Measurements from ENCODE around the gene UNC45B. TPM values are rescaled to one million over a fixed set of nuclear protein-coding genes. Genes with fewer than 3 reads are reported as not detected.
"Not testable (repeated sequence)": the region's sequence is repeated elsewhere in the genome, so short reads cannot be mapped to it uniquely, and the experiment has no call there.

Gene UNC45B
- total RNA-seq, 1 donor from 2014 or later = 0.14 TPM

DNA sequence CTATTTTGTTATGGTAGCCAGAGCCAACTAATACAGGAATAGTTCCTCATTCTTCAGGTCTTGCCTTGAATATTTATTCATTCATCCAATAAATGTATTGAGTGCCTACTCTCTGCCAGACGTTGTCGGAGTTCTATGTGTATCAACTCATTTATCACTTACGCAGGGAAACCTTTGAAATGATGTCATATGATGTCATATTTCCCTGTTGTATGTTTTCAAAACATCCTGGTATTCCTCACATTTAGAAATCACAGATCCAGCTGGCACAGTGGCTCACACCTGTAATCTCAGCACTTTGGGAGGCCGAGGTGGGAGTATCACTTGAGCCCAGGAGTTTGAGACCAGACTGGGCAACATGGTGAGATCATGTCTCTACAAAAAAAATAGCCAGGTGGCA is 2.8 kb upstream of the UNC45B start:
- H3K27ac ChIP-seq = no peak overlapping the region
- intact Hi-C loops (cut with DNase I) = no loop called here
- no peaks in the 10 kb centered on the region for H3K36me3 ChIP-seq
- TF ChIP-seq, protein P1, sequence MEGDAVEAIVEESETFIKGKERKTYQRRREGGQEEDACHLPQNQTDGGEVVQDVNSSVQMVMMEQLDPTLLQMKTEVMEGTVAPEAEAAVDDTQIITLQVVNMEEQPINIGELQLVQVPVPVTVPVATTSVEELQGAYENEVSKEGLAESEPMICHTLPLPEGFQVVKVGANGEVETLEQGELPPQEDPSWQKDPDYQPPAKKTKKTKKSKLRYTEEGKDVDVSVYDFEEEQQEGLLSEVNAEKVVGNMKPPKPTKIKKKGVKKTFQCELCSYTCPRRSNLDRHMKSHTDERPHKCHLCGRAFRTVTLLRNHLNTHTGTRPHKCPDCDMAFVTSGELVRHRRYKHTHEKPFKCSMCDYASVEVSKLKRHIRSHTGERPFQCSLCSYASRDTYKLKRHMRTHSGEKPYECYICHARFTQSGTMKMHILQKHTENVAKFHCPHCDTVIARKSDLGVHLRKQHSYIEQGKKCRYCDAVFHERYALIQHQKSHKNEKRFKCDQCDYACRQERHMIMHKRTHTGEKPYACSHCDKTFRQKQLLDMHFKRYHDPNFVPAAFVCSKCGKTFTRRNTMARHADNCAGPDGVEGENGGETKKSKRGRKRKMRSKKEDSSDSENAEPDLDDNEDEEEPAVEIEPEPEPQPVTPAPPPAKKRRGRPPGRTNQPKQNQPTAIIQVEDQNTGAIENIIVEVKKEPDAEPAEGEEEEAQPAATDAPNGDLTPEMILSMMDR (IDR thresholded peaks at IDR 0.05) = no peak
- H3K9me3 ChIP-seq = no peaks in the 10 kb centered on the region
- peaks cover 13% of the 10 kb centered on the region for H3K4me1 ChIP-seq
- ATAC-seq (no peak), DNase-seq (no peak)
- no peak overlapping the region for H3K4me3 ChIP-seq
- H3K27me3 ChIP-seq = no peaks in the 10 kb centered on the region

DNA sequence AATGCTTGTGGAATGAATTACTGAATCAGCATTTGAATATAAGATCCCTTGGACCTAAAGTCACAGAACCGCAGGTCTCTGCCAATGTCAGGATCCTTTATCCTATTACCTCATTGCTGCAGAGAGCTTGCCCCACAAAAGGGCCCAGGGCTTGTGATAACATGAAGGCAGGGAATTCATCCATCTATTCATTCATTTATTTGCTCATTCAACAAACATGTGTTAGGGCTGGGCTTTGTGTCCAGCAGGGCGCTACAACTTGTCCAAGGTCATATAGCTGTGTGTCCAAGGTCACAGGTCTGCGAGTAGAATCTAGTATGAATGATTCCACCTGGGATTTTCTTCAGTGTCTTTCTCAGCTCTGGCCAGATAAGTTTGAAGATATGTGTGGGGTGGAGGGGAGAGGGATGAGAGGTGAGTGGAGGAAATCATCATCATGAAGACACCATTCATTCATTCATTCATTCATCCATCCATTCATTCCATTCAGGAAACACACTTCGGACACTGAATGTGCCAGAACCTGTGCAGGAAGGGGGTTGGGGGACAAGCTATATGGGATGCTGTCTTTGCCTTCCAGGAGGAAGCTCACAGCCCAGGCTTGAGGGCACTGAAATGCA is 1.3 kb upstream of the UNC45B start:
- Histone ChIP-seq H3K4me1 (peaks cover under 1% of the 10 kb centered on the region), H3K27ac (no peak overlapping the region), H3K4me3 (no peak overlapping the region), H3K9me3 (no peaks in the 10 kb centered on the region), H3K27me3 (no peaks in the 10 kb centered on the region), H3K36me3 (no peaks in the 10 kb centered on the region)
- TF ChIP-seq, protein P1 (IDR thresholded peaks at IDR 0.05) = no peak
- DNase-seq (no peak), ATAC-seq (no peak)
- intact Hi-C loops (cut with DNase I) = no loop called here

DNA sequence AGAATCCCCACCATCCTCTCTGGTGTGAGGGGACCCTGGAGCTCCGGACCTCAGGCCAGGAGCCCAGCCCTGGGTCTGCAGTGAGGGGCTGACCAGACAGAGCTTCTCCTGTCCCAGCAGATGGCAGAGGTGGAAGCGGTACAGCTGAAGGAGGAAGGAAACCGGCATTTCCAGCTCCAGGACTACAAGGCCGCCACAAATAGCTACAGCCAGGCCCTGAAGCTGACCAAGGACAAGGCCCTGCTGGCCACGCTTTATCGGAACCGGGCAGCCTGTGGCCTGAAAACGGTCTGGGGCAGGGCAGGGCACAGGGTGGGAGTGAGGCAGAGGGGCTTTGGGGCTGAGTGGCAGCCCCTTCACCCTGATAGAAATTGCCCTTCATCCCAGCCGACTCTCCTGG is 527 bp downstream of the UNC45B start:
- DNase-seq = no peak
- no peak for ATAC-seq
- Histone ChIP-seq H3K36me3 (no peaks in the 10 kb centered on the region), H3K9me3 (no peaks in the 10 kb centered on the region), H3K27me3 (no peaks in the 10 kb centered on the region), H3K4me1 (no peaks in the 10 kb centered on the region), H3K27ac (no peak overlapping the region), H3K4me3 (no peak overlapping the region)
- TF ChIP-seq, protein P1 (IDR thresholded peaks at IDR 0.05) = no peak
- intact Hi-C loops (cut with DNase I) = no loop called here

- no peaks in the 10 kb centered on the region for H3K27me3 ChIP-seq
- no peak overlapping the region for H3K4me3 ChIP-seq
- H3K36me3 ChIP-seq = no peaks in the 10 kb centered on the region
- H3K4me1 ChIP-seq = no peaks in the 10 kb centered on the region
- DNase-seq (no peak), ATAC-seq (no peak)
- H3K27ac ChIP-seq = no peak overlapping the region
- intact Hi-C loops (cut with DNase I) = no loop called here
- no peaks in the 10 kb centered on the region for H3K9me3 ChIP-seq
- TF ChIP-seq, protein P1 (IDR thresholded peaks at IDR 0.05) = no peak
Measured at GRCh38 chr17:35149941-35150340, 2.3 kb downstream of the UNC45B start.

GRCh38 chr17:35151080-35151479 is 3.5 kb downstream of the UNC45B start:
- H3K4me1 ChIP-seq; H3K4me3 ChIP-seq; ATAC-seq; H3K27me3 ChIP-seq; H3K27ac ChIP-seq; DNase-seq; intact Hi-C loops (cut with DNase I); H3K36me3 ChIP-seq; H3K9me3 ChIP-seq: not testable (repeated sequence)

DNA sequence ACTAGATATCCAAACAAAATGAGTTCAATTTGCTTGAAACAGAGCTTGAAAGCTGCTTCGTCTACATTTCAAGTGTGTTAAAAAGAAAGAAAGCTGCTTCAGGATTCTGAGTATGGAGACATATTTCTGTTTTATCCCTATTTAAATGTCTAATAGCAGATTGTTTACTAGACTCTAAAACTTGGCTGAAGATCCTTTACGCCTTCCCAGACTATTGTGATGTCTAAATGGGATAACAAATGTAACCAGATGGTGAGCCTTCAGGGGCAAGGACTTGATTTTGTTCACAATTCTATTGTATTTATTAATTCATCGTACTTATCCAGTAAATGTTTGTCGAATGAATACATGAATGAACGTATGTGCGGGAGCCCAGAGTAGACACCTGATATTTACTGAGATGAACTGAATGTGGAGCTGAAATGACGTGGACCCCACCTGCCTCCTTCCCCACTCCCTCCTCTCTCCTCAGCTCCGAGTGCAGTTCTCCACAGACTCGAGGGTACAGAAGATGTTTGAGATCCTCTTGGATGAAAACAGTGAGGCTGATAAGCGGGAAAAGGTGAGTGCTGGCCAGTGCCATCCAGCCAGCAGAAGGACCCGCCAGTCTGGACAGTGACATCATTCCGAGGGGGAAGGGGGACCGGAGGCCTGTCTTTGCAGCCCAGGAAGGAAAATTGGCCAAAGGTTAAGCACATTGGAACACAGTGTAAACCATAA is 5.0 kb downstream of the UNC45B start:
- intact Hi-C loops (cut with DNase I) = no loop called here
- H3K36me3 ChIP-seq = no peaks in the 10 kb centered on the region
- no peak overlapping the region for H3K27ac ChIP-seq
- no peaks in the 10 kb centered on the region for H3K9me3 ChIP-seq
- H3K4me1 ChIP-seq = no peaks in the 10 kb centered on the region
- H3K4me3 ChIP-seq = no peak overlapping the region
- no peak for DNase-seq
- no peak for ATAC-seq
- no peaks in the 10 kb centered on the region for H3K27me3 ChIP-seq
- TF ChIP-seq, protein P1 (IDR thresholded peaks at IDR 0.05) = no peak
